ENCODE data around the gene SSBP2.

SSBP2 gene

GRCh38 chr5:81751009-81751835 lies at the start of gene SSBP2:
Gene SSBP2, minus strand, starts transcription at chr5:81751097. Its CDS starts 55 bp downstream, at chr5:81751042.
- peak; percentile 98 for DNase-seq (ENCODE audit: low read depth in 2 of 2, low spot score in 1 of 2)

GRCh38 chr5:81795666-81796065 lies 44.8 kb upstream of the SSBP2 start:
- no peak for DNase-seq (ENCODE audit: low read depth in 2 of 2, low spot score in 1 of 2)

- DNase-seq (ENCODE audit: low read depth in 2 of 2, low spot score in 1 of 2) = no peak
These were observed 43.3 kb upstream of the SSBP2 start for GRCh38 chr5:81794226-81794625.

GRCh38 chr5:81790336-81790735 lies 39.4 kb upstream of the SSBP2 start:
- DNase-seq (ENCODE audit: low read depth in 2 of 2, low spot score in 1 of 2) = no peak

- DNase-seq (ENCODE audit: low read depth in 2 of 2, low spot score in 1 of 2) = no peak
These were observed 38.1 kb upstream of the SSBP2 start for GRCh38 chr5:81789033-81789432.

- DNase-seq (ENCODE audit: low read depth in 2 of 2, low spot score in 1 of 2) = no peak
These were observed 37.4 kb upstream of the SSBP2 start for GRCh38 chr5:81788329-81788728.

GRCh38 chr5:81787474-81788242 lies 36.8 kb upstream of the SSBP2 start:
- no peak for DNase-seq (ENCODE audit: low read depth in 2 of 2, low spot score in 1 of 2)

- no peak for DNase-seq (ENCODE audit: low read depth in 2 of 2, low spot score in 1 of 2)
These were observed 36.1 kb upstream of the SSBP2 start for GRCh38 chr5:81786991-81787390.

- DNase-seq (ENCODE audit: low read depth in 2 of 2, low spot score in 1 of 2) = no peak
These were observed 35.6 kb upstream of the SSBP2 start for GRCh38 chr5:81786496-81786895.

GRCh38 chr5:81785322-81785721 lies 34.4 kb upstream of the SSBP2 start:
- DNase-seq (ENCODE audit: low read depth in 2 of 2, low spot score in 1 of 2) = no peak

- DNase-seq (ENCODE audit: low read depth in 2 of 2, low spot score in 1 of 2) = no peak
These were observed 32.5 kb upstream of the SSBP2 start for GRCh38 chr5:81783401-81783800.

- DNase-seq (ENCODE audit: low read depth in 2 of 2, low spot score in 1 of 2) = no peak
These were observed 31.9 kb upstream of the SSBP2 start for GRCh38 chr5:81782811-81783210.

- no peak for DNase-seq (ENCODE audit: low read depth in 2 of 2, low spot score in 1 of 2)
These were observed 29.0 kb upstream of the SSBP2 start for GRCh38 chr5:81779916-81780266.

GRCh38 chr5:81779125-81779915 lies 28.4 kb upstream of the SSBP2 start:
- DNase-seq (ENCODE audit: low read depth in 2 of 2, low spot score in 1 of 2) = no peak

GRCh38 chr5:81778642-81779041 lies 27.7 kb upstream of the SSBP2 start:
- no peak for DNase-seq (ENCODE audit: low read depth in 2 of 2, low spot score in 1 of 2)

- no peak for DNase-seq (ENCODE audit: low read depth in 2 of 2, low spot score in 1 of 2)
These were observed 25.4 kb upstream of the SSBP2 start for GRCh38 chr5:81776258-81776657.

- DNase-seq (ENCODE audit: low read depth in 2 of 2, low spot score in 1 of 2) = no peak
These were observed 23.5 kb upstream of the SSBP2 start for GRCh38 chr5:81774374-81774773.

GRCh38 chr5:81773574-81773973 lies 22.7 kb upstream of the SSBP2 start:
- DNase-seq (ENCODE audit: low read depth in 2 of 2, low spot score in 1 of 2) = no peak

- DNase-seq (ENCODE audit: low read depth in 2 of 2, low spot score in 1 of 2) = no peak
These were observed 22.3 kb upstream of the SSBP2 start for GRCh38 chr5:81773161-81773560.

- DNase-seq (ENCODE audit: low read depth in 2 of 2, low spot score in 1 of 2) = no peak
These were observed 21.6 kb upstream of the SSBP2 start for GRCh38 chr5:81772488-81772887.

- DNase-seq (ENCODE audit: low read depth in 2 of 2, low spot score in 1 of 2) = no peak
These were observed 18.1 kb upstream of the SSBP2 start for GRCh38 chr5:81768935-81769452.

All from stimulated activated CD8-positive, alpha-beta memory T cell treated with anti-CD3 and anti-CD28 coated beads, Interleukin-4, amount 100 ng/mL, for 4 hours (primary cell).